NCI-H1092 treated with DMSO at 0.1 percent for 48 hours (cell line): ENCODE data around the gene HIGD2A.

Source experiments
- DNase-seq: peaks from one replicate; lab custom pipeline; 2025; lab: John Stamatoyannopoulos, UW

Gene HIGD2A

DNA sequence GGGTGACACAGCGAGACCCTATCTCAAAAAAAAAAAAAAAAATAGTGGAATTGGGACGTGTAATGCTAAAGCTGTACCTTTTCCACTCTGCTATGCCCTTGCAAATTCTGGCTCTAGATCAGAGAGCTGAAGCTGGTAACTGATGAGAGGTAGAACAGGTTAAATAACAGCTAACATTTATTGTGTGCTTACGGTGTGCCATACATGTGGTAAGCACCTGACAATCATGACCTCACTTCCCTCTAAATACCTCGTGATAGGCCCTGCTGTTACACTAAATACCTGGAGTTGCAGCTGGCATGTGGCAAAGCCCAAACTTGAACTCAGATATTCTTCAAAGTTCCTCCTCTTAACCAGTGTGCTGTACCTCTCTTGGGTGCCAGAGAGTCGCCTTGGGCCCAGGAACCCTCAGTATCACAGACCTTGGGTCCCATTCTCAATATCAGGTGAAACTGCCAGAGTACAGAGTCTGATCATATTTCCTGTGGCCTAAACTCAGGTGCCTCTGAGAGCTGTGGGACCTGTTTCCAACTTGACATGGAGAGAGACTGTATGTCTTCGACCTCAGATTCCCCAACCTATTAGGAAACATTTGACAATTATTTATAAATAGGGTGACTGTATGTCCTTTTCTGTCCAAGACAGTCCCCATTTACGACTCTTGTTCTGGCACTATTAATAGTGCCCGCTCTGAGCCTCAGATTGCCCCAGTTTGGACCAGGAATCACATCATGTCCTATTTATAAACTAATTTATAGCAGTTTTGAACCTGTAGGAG is 18.4 kb upstream of the HIGD2A start:
- DNase-seq = no peak

DNA sequence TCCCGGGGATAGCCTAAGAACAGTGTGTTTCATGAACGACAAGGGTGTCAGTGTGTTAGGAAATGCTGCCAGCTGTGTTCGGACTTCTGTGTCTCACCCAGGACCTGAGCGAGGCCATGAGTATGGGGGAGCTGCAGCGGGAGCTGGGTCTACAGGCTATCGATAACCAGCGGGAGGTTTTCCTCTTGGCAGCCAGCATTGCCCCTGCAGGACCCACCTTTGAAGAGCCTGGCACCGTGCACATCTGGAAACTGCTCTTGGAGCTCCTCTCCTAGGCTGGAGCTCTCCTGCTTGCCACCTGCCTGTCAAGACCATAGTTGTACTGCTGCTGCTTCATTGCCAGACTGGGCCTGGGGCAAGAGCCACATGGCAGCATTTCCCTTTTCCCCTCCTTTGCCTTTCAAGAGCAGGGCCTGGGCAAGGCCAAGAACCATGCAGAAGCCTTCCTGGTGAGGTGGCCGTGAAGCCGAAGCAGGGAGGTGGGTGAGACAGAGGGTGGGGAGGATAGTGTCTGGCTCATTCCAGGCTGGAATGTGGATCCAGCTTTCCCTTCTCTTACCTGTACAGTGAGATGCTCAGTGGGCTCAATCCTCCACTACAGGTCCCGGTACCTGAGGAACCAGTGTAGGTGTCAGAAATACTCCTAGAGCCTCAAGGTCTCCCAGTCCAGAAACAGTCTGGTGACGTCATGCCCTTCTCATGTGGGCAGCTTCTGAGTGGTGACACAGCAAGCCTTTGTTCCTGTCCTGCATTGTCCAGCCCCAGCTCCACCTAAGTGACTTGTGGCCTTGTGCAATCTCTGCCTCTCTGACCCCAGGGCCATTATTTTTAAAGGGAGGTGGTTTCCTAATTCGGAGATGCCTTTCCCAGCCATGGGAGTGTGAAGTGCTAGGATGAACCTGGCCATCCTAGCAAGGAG is 16.7 kb upstream of the HIGD2A start:
- no peak for DNase-seq

DNA sequence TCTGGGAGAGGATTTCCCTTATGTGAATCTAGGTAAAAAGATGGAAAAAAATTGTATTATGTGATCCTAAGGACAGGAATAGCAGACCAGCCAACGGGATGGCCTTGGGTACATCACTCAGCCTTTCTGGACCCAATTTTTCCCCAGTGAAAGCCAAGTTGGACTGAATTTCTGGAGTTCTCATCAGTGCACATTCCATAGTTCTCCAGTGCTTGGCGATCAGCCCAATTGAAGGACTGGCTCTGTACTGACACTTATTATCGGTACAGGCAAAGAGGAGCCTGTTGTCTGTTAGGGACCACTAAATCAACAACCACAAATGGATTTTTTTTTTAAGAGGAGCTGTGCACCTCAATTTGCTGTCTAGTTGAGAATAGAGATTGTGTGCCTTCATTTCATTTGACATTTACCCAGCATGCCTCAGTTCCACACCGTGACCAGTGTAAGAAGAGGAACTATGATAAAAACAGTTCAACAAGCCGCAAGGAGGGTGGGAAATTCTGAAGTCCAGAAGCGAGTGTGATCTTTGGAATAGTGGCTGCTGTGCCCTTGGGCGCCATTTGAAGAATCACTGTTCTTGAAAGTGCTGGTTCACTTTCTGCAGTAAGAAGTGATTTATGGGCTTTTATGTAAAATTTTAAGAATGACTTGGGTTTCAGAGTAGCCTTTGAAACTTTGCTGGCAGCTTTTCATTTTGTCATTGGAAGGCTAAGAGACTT is 15.3 kb upstream of the HIGD2A start:
- DNase-seq = no peak

DNA sequence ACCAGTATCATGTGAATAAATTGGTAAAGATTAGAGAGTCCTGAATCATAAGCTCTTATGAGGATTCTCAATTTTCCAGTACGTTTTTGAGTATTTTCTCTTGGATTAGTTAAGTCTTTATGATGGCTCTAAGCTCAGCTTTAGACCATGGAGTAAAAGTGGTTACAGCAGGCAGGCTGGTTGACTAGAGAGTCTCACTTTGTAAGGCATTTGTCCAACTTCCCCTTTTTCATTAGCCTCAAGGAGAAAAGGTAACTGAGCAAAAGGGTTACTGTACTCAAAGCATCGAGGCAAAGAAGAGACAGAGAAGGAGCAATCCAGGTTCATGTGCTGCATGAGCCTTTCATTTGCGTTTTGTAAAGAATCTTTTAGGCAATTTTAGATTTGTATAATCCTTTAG is 8.7 kb upstream of the HIGD2A start:
- no peak for DNase-seq

DNA sequence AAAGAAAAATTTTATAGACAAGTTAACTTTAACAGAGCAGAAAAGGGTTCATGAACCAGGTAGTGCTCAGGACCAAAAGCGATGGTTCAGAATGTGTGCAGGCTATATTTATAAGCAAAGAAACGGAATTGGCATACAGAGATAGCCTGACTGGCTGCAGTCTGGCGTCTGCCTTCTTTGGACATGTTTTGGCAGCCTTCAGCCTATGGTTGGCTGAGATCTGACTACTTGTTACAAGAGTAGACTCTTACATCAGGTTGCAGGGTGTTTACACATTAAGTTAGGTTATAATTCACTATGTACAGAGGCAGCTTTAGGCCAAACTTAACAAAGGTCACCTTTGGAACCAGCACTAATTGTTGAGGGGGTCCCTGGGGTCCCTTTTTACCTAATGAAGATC is 7.1 kb upstream of the HIGD2A start:
- DNase-seq = no peak

DNA sequence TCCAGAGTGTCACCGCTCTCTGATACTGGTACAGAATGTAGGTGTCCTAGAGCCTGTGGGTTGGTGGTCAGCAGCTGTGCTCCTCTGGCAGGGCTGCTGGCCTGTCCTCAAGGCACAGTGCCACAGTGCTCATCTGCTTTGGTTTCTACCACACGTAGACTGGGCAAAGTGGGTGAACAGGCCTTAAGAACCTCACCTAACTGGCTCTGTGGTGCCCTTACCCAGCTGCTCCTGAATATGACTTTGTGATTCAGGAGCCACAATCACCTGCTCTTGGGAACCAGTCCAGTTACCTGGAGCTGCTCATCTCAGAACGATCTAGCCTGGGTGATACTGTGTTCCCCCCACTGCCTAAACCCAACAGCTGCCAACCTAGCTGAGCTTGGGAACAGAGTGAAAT is 6.6 kb upstream of the HIGD2A start:
- DNase-seq = no peak

DNA sequence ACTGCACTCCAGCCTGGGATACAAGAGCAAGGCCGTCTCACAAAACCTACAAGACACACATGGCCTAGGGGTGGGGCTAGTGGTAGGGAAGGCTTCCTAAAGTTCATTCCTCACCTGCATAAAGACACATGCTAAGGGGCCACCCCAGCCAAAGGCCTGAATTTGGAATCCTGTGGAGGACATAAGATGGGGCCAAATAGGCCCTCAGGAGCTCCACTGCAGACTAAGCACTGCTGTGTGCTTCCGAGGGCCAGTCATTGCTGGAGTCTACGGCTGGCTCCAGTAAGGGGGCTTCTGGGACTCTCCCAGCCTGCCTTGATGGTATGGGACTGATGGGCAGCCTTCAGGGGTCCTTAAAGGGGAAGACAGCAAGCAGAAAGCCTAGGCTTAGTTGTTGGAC is 5.8 kb upstream of the HIGD2A start:
- DNase-seq = no peak

DNA sequence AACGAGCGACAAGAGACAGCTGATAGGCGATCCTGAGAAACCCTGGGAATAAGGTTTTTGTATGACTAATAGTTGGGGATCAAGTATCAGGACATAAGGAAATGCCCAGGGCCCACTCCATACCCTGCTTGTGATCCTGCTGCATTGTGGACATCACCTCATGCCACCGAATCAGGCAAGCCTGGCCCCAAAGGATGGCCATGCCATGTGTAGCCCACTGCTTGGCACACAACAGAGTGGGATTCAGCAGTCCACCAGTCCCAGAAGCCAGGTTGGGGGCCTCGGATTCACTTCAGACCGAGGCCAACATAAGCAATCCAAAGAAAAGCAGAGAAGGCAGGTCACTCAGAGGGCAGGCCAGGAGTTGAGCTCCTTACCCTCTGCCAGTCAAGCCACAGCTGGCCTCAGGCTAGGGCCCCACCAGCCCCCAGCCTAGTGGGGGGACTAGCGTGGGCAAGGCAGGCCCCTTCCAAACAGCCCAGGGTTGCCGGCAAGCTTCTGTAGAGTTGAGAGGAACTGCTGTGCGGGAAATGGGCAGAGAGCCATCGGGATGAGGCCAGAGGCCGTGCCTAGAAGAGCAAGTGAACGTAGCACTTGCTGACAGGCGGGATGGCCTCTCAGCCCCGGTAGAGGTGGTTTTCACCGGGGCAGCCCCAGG is 5.2 kb upstream of the HIGD2A start:
- DNase-seq = no peak

DNA sequence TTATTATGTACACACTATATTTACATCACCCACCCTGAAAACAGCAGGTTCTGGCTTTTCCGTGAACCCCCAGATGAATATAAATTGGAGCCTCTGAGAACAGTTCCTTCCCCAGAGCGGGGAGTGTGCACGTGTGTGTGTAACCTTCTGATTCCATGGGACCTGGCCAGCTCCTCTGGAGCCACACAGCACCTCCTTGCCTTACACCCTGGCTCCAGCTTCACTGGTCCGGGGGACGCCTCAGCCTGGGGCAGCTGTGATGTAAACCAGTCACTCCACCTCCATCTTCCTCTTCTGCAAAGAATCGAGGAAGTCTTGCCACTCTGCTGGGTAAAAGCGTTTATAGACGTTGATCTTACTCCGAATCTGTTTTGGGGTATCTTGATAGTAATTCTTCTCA is 4.6 kb upstream of the HIGD2A start:
- no peak for DNase-seq

DNA sequence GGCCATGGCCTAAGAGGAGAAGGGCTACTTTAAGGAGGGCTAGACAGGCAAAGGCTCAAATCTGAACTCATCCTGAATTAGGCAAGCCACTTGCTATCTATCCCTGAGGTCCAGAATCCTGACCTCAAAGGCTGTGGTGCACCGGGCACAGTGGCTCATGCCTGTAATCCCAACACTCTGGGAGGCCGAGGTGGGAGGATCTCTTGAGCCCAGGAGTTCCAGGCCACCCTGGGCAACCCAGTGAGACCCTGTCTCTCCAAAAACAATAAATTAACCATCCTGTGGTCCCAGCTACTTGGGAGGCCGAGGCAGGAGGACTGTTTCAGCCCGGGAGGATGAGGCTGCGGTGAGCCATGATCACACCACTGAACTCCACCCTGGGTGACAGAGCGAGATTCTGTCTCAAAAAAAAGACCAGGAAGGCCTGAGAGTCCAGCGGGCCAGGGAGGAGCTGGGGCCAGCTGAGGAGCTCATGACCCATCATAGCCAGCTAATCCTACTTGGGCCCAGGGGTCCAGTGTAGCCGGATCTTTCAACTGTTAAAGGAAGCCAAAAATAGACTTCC is 4.1 kb upstream of the HIGD2A start:
- no peak for DNase-seq

DNA sequence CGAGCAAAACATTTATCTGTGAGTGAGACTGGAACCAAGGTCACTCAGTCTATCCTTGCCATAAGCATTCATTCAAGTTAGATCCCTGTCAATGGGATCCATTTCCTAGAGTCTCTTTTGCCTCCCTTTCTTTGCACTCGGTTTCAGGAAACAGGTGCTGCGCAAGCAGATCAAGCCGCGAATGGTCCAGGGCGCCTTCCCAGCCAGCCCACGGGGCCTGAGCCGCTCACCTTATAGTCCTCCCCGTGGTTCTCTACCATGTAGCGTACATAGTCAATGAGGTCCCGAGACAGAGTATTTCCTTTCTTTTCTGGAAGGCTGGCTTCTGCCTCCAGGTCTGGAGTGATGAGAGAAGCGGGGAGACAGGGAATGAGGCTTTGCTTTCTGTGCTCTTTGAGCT is 3.6 kb upstream of the HIGD2A start:
- no peak for DNase-seq

DNA sequence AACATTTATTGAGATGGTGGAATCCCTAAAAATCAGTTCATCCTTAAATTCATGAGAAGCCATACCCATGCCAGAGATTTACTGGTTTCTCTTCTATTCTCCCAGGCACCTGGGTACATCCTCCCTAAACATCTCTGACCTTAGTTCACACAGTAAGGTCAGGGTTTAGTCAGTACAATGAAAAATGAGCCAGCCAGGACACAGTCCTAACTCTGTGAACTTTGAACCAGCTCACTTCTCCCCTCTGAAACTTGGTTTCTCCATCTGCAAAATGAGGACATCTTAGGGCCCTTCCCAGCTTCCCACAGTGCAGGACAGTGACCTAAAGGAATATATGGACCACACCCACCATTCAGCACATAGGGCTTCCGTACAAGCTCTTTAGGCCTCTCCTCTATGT is 2.1 kb upstream of the HIGD2A start:
- no peak for DNase-seq

DNA sequence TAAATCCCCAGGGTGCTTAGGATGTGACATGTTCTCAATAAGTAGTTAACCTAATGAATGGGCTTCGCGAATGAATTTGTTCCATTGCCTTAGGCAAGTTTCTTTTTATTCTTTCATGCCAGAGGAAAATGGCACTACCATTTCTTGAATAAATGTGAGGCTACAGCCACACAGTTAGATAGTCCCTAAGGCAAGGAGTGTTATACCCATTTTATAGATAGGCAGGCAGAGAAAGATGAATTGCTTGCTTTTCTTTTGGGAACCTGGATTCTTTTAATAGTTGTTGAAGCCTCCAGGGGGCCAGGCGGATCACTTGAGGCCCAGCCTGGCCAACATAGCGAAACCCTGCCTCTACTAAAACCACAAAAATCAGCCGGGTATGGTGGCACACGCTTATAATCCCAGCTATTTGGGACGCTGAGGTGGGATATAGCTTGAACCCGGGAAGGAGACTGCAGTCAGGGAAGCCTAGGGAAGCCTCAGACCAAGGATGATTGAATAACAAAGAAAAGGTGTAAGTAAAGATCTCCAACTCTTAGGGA is 1.1 kb upstream of the HIGD2A start:
- no peak for DNase-seq

DNA sequence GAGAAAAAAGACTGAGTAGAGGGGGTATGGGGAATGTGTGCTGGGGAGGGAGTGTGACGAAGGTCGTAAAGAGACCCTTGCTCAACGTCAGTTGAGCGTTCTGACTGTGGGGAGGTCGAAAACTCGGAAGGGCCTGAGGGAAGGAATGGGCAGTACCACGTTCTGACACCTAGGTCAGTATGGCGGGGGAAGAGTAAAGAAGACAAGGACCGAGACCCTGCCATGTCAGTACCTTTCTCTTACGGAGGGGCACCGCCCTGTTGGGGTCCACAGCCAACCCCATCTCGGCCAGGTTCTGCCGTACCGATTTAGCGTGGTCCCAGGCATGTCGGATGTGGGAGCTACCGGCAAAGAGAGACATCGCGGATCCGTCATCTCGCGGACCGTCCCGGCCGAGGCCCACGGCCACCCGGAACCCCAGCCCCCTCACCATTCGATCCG is 528 bp upstream of the HIGD2A start:
- DNase-seq = no peak

DNA sequence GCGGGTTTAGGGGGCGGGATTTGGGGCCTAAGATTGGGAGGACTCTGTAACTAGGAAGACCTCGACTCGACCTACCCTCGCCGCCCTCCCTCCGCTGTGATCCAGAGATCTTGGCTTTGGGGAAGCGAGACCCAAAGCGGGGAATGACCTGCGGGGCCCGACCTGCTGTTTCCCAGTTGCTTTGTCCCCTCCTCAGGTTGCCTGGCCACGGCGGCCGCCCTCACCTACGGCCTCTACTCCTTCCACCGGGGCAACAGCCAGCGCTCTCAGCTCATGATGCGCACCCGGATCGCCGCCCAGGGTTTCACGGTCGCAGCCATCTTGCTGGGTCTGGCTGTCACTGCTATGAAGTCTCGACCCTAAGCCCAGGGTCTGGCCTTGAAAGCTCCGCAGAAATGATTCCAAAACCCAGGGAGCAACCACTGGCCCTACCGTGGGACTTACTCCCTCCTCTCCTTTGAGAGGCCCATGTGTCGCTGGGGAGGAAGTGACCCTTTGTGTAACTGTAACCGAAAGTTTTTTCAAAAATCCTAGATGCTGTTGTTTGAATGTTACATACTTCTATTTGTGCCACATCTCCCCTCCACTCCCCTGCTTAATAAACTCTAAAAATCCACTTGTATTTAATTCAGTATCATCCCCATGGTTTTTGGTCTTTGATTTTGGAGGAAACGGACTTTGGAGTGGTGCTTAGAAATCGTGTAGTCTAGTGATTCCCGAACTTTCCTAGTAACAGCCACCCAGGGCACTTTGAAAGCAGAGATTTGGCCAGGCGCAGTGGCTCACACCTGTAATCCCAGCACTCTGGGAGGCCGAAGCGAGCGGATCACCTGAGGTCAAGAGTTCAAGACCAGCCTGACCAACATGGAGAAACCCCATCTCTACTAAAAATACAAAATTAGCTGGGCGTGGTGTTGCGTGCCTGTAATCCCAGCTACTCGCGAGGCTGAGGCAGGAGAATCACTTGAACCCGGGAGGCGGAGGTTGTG is 878 bp downstream of the HIGD2A start:
- DNase-seq = no peak

DNA sequence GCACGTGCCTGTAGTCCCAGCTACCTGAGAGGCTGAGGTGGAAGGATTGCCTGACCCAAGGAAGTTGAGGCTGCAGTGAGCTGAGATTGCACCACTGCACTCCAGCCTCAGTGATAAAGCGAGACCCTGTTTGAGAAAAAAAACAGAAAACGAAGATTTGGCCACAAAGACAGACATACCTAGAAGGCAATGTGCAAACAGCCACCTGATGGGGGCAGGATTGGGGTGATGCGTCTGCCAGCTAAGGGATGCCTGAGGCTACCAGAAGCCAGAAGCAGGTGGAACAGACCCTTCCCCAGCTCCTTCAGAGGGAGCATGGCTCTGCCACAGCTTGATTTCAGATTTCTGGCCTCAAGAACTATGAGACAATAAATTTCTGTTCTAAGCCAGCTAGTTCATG is 2.9 kb downstream of the HIGD2A start:
- no peak for DNase-seq

DNA sequence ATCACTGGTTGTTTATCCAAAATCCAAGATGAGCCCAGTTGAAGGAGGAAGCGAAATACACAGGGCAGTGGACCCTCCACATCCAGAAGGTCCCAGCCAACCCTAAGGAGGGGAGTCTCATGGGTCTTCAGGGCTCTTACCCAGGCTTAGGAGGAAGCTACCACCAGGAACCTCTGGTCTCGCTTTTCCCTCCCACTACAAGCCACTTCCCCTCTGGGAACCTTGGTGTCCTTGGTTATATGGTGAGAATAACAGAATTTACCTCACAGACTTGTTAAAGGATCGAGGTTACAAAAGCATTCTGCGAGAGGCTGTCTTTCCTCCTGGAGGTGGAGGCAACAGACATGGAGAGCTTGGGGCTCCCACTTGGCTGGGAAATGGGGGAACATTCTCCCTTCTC is 3.4 kb downstream of the HIGD2A start:
- no peak for DNase-seq

DNA sequence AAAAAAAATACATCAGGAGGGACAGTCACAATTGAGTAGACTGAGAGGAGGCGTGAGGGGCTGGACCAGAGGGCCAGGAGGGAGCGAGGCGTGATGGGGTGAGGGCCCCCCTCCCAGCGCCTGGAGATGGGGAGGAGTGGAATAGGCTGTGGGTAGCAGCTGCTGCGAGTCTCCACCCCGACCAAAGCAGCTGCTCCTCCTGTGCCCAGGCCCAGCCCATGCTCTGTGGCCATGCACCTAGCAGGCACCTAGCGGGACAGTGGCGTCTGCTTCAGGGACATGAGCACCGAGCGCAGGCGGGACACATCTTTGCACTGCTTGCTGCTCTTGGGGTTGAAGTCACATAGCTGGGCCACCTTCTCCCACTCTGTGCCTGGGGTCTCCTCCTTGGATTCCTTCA is 4.0 kb downstream of the HIGD2A start:
- no peak for DNase-seq

DNA sequence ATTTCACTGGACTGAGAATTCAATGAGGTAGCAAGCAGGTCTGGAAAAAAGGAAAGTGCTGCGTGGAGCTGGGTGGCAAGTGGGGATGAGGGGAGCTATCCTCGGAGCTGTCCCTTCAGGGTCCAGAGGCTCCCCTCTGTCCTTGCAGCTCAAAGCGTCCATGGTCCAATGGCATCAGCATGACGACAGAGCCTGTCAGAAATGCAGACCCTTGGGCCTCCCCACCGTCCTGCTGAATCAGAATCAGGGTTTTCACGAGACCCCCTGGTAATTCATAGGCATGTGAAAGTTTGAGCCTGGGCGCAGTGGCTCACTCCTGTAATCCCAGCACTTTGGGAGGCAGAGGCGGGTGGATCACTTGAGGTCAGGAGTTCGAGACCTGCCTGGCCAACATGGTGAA is 5.5 kb downstream of the HIGD2A start:
- DNase-seq = no peak
